MG63 (cell line): ENCODE data around the gene MARVELD2. TPM values are rescaled to one million over a fixed set of nuclear protein-coding genes. Genes with fewer than 3 reads are reported as not detected.
"Not testable (repeated sequence)": the region's sequence is repeated elsewhere in the genome, so short reads cannot be mapped to it uniquely, and the experiment has no call there.

Source experiments
- DNase-seq: peaks from one replicate; pipeline ENCODE4 v3.0.0-alpha.2; 2020
- H3K27me3 ChIP-seq: fragments of 250-450 bp; sonication (Bioruptor Pico); 2 replicates; pipeline ENCODE4 v1.5.1; 2020; ENCODE audit warnings: mild to moderate bottlenecking, moderate library complexity
- H3K36me3 ChIP-seq: fragments of 250-450 bp; sonication (Bioruptor Pico); 2 replicates; pipeline ENCODE4 v1.5.1; 2020; ENCODE audit warnings: mild to moderate bottlenecking, moderate library complexity
- H3K4me3 ChIP-seq: fragments of 250-450 bp; sonication (Bioruptor Pico); 2 replicates; pipeline ENCODE4 v1.5.1; 2020; ENCODE audit warnings: mild to moderate bottlenecking, moderate library complexity
- H3K9me3 ChIP-seq: fragments of 250-450 bp; sonication (Bioruptor Pico); 2 replicates; pipeline ENCODE4 v1.5.1; 2020; ENCODE audit warnings: mild to moderate bottlenecking, moderate library complexity
- total RNA-seq: library from RNA; depleted of rRNA; stranded (reverse); fragments of >200 nt; shearing (Covaris generic); gene quantifications from 2 replicates; pipeline ENCODE4 v1.2.3, GENCODE V29; 2014; ENCODE audit warnings: low replicate concordance; rRNA removed

Gene MARVELD2
- not detected in 2 replicates for total RNA-seq

GRCh38 chr5:69414885-69415583 lies at the start of gene MARVELD2:
MARVELD2 (plus strand) TSS chr5:69415116; CDS start chr5:69419386, 4,270 bp downstream.
- Histone ChIP-seq H3K36me3 (peaks cover 9% of the 10 kb centered on the region), H3K9me3 (no peaks in the 10 kb centered on the region), H3K4me3 (no peak within 1 kb of the TSS), H3K27me3 (no peaks in the 10 kb centered on the region)
- no peak for DNase-seq

- Histone ChIP-seq H3K9me3 (no peaks in the 10 kb centered on the region), H3K4me3 (peak overlapping the region; percentile 98), H3K36me3 (peaks cover 53% of the 10 kb centered on the region), H3K27me3 (no peaks in the 10 kb centered on the region)
- no peak for DNase-seq
Observed at GRCh38 chr5:69367697-69368279, 47.1 kb upstream of the MARVELD2 start.

- Histone ChIP-seq H3K4me3 (peak overlapping the region; percentile 98), H3K36me3 (peaks cover 44% of the 10 kb centered on the region)
- DNase-seq, result no peak
Observed at GRCh38 chr5:69368458-69369339, 46.2 kb upstream of the MARVELD2 start.

GRCh38 chr5:69369340-69370121 lies 45.4 kb upstream of the MARVELD2 start, which contains the start of the genes AK6, RAD17 and TAF9:
AK6 (minus strand) TSS chr5:69369520; CDS start chr5:69369490, 30 bp downstream.
RAD17 (plus strand) TSS chr5:69369818; CDS start chr5:69372209, 2,391 bp downstream.
TAF9 (minus strand) TSS chr5:69369520; CDS start chr5:69365737, 3,783 bp downstream.
- Histone ChIP-seq H3K9me3 (no peaks in the 10 kb centered on the region), H3K4me3 (peak within 1 kb of the TSS; percentile 98), H3K36me3 (peaks cover 40% of the 10 kb centered on the region), H3K27me3 (no peaks in the 10 kb centered on the region)
- peak; percentile 90 for DNase-seq

More at GRCh38 chr5:69368458-69369339, 46.2 kb upstream of the MARVELD2 start:
- Histone ChIP-seq H3K27me3 (no peaks in the 10 kb centered on the region), H3K9me3 (no peaks in the 10 kb centered on the region)

GRCh38 chr5:69370335-69370734 lies 44.6 kb upstream of the MARVELD2 start:
- DNase-seq, H3K9me3 ChIP-seq, H3K27me3 ChIP-seq: not testable (repeated sequence)
- peak overlapping the region; percentile 98 for H3K4me3 ChIP-seq
- H3K36me3 ChIP-seq, result peaks cover 38% of the 10 kb centered on the region

- no peak for DNase-seq
- H3K36me3 ChIP-seq, result peaks cover 22% of the 10 kb centered on the region
- no peak overlapping the region for H3K4me3 ChIP-seq
- H3K9me3 ChIP-seq, result no peaks in the 10 kb centered on the region
- H3K27me3 ChIP-seq, result no peaks in the 10 kb centered on the region
Observed at GRCh38 chr5:69372394-69372793, 42.5 kb upstream of the MARVELD2 start.

GRCh38 chr5:69374911-69375446 lies 39.9 kb upstream of the MARVELD2 start:
- H3K4me3 ChIP-seq, result no peak overlapping the region
- no peak for DNase-seq
- H3K27me3 ChIP-seq, result no peaks in the 10 kb centered on the region
- peaks cover 18% of the 10 kb centered on the region for H3K36me3 ChIP-seq
- no peaks in the 10 kb centered on the region for H3K9me3 ChIP-seq

- DNase-seq, result no peak
- Histone ChIP-seq H3K36me3 (peaks cover 20% of the 10 kb centered on the region), H3K27me3 (no peaks in the 10 kb centered on the region), H3K4me3 (no peak overlapping the region), H3K9me3 (no peaks in the 10 kb centered on the region)
Observed at GRCh38 chr5:69378376-69378775, 36.5 kb upstream of the MARVELD2 start.

GRCh38 chr5:69404659-69405330 lies 10.1 kb upstream of the MARVELD2 start:
- Histone ChIP-seq H3K36me3 (no peaks in the 10 kb centered on the region), H3K4me3 (no peak overlapping the region), H3K27me3 (no peaks in the 10 kb centered on the region), H3K9me3 (no peaks in the 10 kb centered on the region)
- no peak for DNase-seq

GRCh38 chr5:69415584-69415958 lies 655 bp downstream of the MARVELD2 start:
- no peaks in the 10 kb centered on the region for H3K27me3 ChIP-seq
- DNase-seq, result no peak
- H3K36me3 ChIP-seq, result peaks cover 9% of the 10 kb centered on the region
- no peak overlapping the region for H3K4me3 ChIP-seq
- H3K9me3 ChIP-seq, result no peaks in the 10 kb centered on the region

- Histone ChIP-seq H3K4me3 (no peak overlapping the region), H3K9me3 (no peaks in the 10 kb centered on the region), H3K36me3 (peaks cover 9% of the 10 kb centered on the region; the same call in 1 of the 2 replicates), H3K27me3 (no peaks in the 10 kb centered on the region)
- DNase-seq, result no peak
Observed at GRCh38 chr5:69416180-69416579, 1.3 kb downstream of the MARVELD2 start.

GRCh38 chr5:69416699-69417098 lies 1.8 kb downstream of the MARVELD2 start:
- H3K36me3 ChIP-seq, result peaks cover 9% of the 10 kb centered on the region; the same call in 1 of the 2 replicates
- H3K4me3 ChIP-seq, result no peak overlapping the region
- DNase-seq, result no peak
- H3K9me3 ChIP-seq, result no peaks in the 10 kb centered on the region
- no peaks in the 10 kb centered on the region for H3K27me3 ChIP-seq

GRCh38 chr5:69418554-69418953 lies 3.6 kb downstream of the MARVELD2 start:
- DNase-seq, result no peak
- Histone ChIP-seq H3K36me3 (peaks cover 7% of the 10 kb centered on the region; the same call in 1 of the 2 replicates), H3K9me3 (no peaks in the 10 kb centered on the region), H3K4me3 (no peak overlapping the region), H3K27me3 (no peaks in the 10 kb centered on the region)

GRCh38 chr5:69431424-69432303 lies 16.7 kb downstream of the MARVELD2 start:
- Histone ChIP-seq H3K9me3 (no peaks in the 10 kb centered on the region), H3K27me3 (no peaks in the 10 kb centered on the region), H3K36me3 (no peaks in the 10 kb centered on the region), H3K4me3 (no peak overlapping the region)
- no peak for DNase-seq
